ENCODE data around the gene CNOT3.

DNA sequence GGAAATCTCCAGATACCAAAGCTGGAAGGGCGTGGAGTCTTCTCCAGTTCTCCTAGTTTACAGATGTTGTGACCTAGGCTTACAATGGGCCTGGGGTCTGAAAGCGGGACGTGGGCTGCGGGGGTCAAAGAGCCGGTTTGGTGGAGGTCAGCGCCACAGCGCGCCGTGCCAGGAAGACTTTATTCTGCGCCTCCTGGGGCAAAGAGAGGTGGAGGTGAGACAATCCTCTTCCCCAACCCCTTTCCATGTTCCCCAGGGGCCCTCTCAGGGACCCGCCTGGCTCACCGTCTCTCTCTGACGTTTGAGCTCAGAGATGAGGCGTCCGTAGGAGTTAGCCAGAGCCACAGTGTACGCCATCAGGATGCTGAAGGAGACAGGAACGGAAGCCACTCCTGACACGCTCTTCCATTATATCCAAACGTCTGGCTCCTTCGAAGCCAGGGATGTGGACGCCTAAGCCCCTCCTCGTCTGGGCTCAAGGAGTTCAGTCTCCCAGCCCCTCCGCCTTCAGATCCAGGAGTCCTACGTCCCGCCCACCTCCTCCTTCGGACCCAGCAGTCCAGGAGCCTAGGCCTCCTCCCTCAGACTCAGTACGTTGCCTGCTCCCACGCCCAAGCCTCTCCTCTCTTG, 22.7 kb downstream of the CNOT3 start:
- TF ChIP-seq CTCF (IDR thresholded peaks at IDR 0.05) (no peak), POLR2AphosphoS5 (IDR thresholded peaks at IDR 0.05) (no peak)

All from prostate gland (tissue), 2 donors.